Natural killer cell (primary cell): ENCODE results near the gene PWWP2A. TPM values are rescaled to one million over a fixed set of nuclear protein-coding genes. Genes with fewer than 3 reads are reported as not detected.
A peak's percentile ranks its signal among the peaks of the same experiment; 100 is the strongest.

Experiments used
- ATAC-seq, 3 donors: fragments of 150-1000 bp in 2 of 3; fragments of 200-7000 bp in 1 of 3; cut with Tn5 transposase; 1 replicate in 1 of 3; 2 replicates in 2 of 3; pipeline ENCODE4 v1.10.0; 2021; ENCODE audit warnings: mild to moderate bottlenecking in 2 of 3, moderate library complexity in 2 of 3
- DNase-seq, 2 donors: peaks; one replicate each; pipeline versions ENCODE4 v3.0.0 to v3.0.0-alpha.2; 2013 to 2021; ENCODE audit warnings: mixed read lengths in 1 of 2
- H3K27ac ChIP-seq: one replicate; pipeline ENCODE4 v1.5.1; 2013; ENCODE audit warnings: mild to moderate bottlenecking, low read length
- H3K27me3 ChIP-seq: one replicate; pipeline ENCODE4 v1.6.1; 2013; ENCODE audit warnings: low read length; ENCODE audit not compliant: control insufficient read depth, insufficient read depth
- H3K36me3 ChIP-seq: one replicate; pipeline ENCODE4 v1.6.1; 2013; ENCODE audit warnings: low read length; ENCODE audit not compliant: control insufficient read depth, insufficient read depth
- H3K4me1 ChIP-seq: one replicate; pipeline ENCODE4 v1.6.1; 2013; ENCODE audit warnings: low read length; ENCODE audit not compliant: control insufficient read depth, insufficient read depth
- H3K4me3 ChIP-seq: one replicate; pipeline ENCODE4 v1.5.1; 2013; ENCODE audit warnings: low read length
- H3K9me3 ChIP-seq: one replicate; pipeline ENCODE4 v1.6.1; 2013; ENCODE audit warnings: low read length; ENCODE audit not compliant: control insufficient read depth, insufficient read depth
- H3K27ac Mint-ChIP-seq, 2 donors: one replicate each; pipeline ENCODE4 v1.8.0; 2022; ENCODE audit warnings: mild to moderate bottlenecking in 2 of 2, mixed read lengths in 2 of 2, moderate library complexity in 1 of 2
- H3K27me3 Mint-ChIP-seq, 2 donors: one replicate each; pipeline ENCODE4 v1.8.0; 2022; ENCODE audit warnings: low read depth in 2 of 2, mixed read lengths in 2 of 2
- H3K36me3 Mint-ChIP-seq: one replicate; pipeline ENCODE4 v1.8.0; 2022; ENCODE audit warnings: mixed read lengths
- H3K4me1 Mint-ChIP-seq, 2 donors: one replicate each; pipeline ENCODE4 v1.8.0; 2022; ENCODE audit warnings: mixed read lengths in 2 of 2
- H3K4me3 Mint-ChIP-seq: one replicate; pipeline ENCODE4 v1.8.0; 2022; ENCODE audit warnings: mild to moderate bottlenecking, moderate library complexity, mixed read lengths
- H3K9me3 Mint-ChIP-seq, 2 donors: one replicate each; pipeline ENCODE4 v1.8.0; 2022; ENCODE audit warnings: mixed read lengths in 2 of 2
- CTCF ChIP-seq: fragments of 200-600 bp; IDR thresholded peaks from one replicate; pipeline ENCODE4 v1.8.0; 2022; ENCODE audit warnings: antibody characterized with exemption
- WGBS: methylation state at CpG from one replicate; pipeline ENCODE4 v1.1.7; 2013; ENCODE audit warnings: missing lambda C conversion rate; ENCODE audit not compliant: insufficient coverage; 5-methylcytosine and 5-hydroxymethylcytosine counted together
- intact Hi-C: fragments of 100-400 bp; cut with micrococcal nuclease; formaldehyde crosslinking; loops from one replicate; pipeline ENCODE4 v1.14.2; 2022
- total RNA-seq, 4 donors: library from RNA; stranded (reverse); fragments of 120-200 nt in 1 of 4; gene quantifications; one replicate each; pipeline versions ENCODE4 v1.2.3 to v1.2.4, GENCODE V29; 2013 to 2022

Gene PWWP2A
- total RNA-seq, 3 donors from 2014 or later (not counting 1 experiment from before 2014, with no cell fraction given) = 24.9 to 37.6 (median 30.2) TPM

DNA sequence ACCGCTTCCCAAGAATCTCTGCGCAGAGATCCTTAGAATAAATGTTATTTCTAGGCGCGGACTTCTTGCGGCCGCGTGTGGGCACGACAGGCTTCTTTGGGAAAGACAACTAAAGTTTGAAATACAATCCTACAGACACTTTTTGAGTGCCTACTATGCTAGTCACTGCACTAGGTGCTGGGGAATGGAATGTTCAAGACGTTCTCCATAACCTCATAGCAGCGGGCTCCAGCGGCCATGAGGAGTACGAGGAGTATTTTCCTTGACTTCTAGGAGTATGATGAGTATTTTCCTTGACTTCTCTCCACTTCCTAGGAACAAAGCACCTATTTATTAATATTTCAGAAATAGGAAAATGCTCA, 636 bp upstream of the PWWP2A start:
- H3K27me3 Mint-ChIP-seq = peaks cover 0 to 10% of the 10 kb centered on the region in 2 donors
- H3K36me3 Mint-ChIP-seq = no peaks in the 10 kb centered on the region
- Histone ChIP-seq H3K36me3 (peaks cover 3% of the 10 kb centered on the region), H3K4me1 (peaks cover 12% of the 10 kb centered on the region), H3K9me3 (no peaks in the 10 kb centered on the region), H3K4me3 (peak overlapping the region; percentile 46), H3K27me3 (no peaks in the 10 kb centered on the region), H3K27ac (peak overlapping the region; percentile 13)
- no peaks in the 10 kb centered on the region for H3K9me3 Mint-ChIP-seq
- peaks cover 15 to 24% of the 10 kb centered on the region in 2 donors for H3K4me1 Mint-ChIP-seq
- no peak for DNase-seq
- peak overlapping the region; percentile 90 to 93 for H3K27ac Mint-ChIP-seq
- peak overlapping the region; percentile 94 for H3K4me3 Mint-ChIP-seq
- 1% methylated on average over 8 of the region's 12 CpGs for WGBS
- TF ChIP-seq CTCF = no peak
- no peak for ATAC-seq
- intact Hi-C loops = loop anchor here (1.0 to 2.0 kb wide), 4 partner anchors 111 to 911 kb away; partner anchors contain the start of genes RNF145, SLU7 and TTC1

GRCh38 chr5:160118349-160119141, 705 bp downstream of the PWWP2A start:
- Mint-ChIP-seq H3K9me3 (no peaks in the 10 kb centered on the region), H3K4me1 (peaks cover 15 to 24% of the 10 kb centered on the region in 2 donors), H3K27me3 (peaks cover 0 to 10% of the 10 kb centered on the region in 2 donors), H3K27ac (peak overlapping the region; percentile 90 to 93), H3K36me3 (no peaks in the 10 kb centered on the region), H3K4me3 (peak overlapping the region; percentile 89)
- no peak for TF ChIP-seq CTCF
- H3K4me1 ChIP-seq = peaks cover 12% of the 10 kb centered on the region
- ATAC-seq = peak; percentile 0 to 10 (median 6)
- intact Hi-C loops = loop anchor here (1.0 to 2.0 kb wide), 4 partner anchors 109 to 910 kb away; partner anchors contain the start of genes RNF145, SLU7 and TTC1
- WGBS = under 1% methylated on average over 78 of the region's 79 CpGs
- peak overlapping the region; percentile 78 for H3K27ac ChIP-seq
- H3K9me3 ChIP-seq = no peaks in the 10 kb centered on the region
- H3K27me3 ChIP-seq = no peaks in the 10 kb centered on the region
- peak; percentile 47 to 76 for DNase-seq
- H3K4me3 ChIP-seq = peak overlapping the region; percentile 77
- peaks cover 9% of the 10 kb centered on the region for H3K36me3 ChIP-seq

- H3K27ac Mint-ChIP-seq = no peak overlapping the region
- H3K9me3 Mint-ChIP-seq = no peaks in the 10 kb centered on the region
- H3K4me1 Mint-ChIP-seq = peaks cover 15 to 24% of the 10 kb centered on the region in 2 donors
- intact Hi-C loops = no loop called here
- no peaks in the 10 kb centered on the region for H3K27me3 Mint-ChIP-seq
- Histone ChIP-seq H3K27me3 (no peaks in the 10 kb centered on the region), H3K4me3 (no peak overlapping the region), H3K36me3 (peaks cover 22% of the 10 kb centered on the region), H3K27ac (no peak overlapping the region), H3K4me1 (peaks cover 12% of the 10 kb centered on the region), H3K9me3 (no peaks in the 10 kb centered on the region)
- H3K36me3 Mint-ChIP-seq = no peaks in the 10 kb centered on the region
- H3K4me3 Mint-ChIP-seq = peak overlapping the region; percentile 55
- TF ChIP-seq CTCF = no peak
- 97% methylated on average over 6 of the region's 7 CpGs for WGBS
- ATAC-seq (no peak), DNase-seq (no peak)
Measured at GRCh38 chr5:160116991-160117390, 2.3 kb downstream of the PWWP2A start.
